ENCODE results near the gene FGF5.

The FGF5 gene

GRCh38 chr4:80263541-80264351 is 2.7 kb upstream of the FGF5 start:
- H3K4me3 ChIP-seq (ENCODE audit: low read length): peak overlapping the region; percentile 95
- TF ChIP-seq, protein P1, sequence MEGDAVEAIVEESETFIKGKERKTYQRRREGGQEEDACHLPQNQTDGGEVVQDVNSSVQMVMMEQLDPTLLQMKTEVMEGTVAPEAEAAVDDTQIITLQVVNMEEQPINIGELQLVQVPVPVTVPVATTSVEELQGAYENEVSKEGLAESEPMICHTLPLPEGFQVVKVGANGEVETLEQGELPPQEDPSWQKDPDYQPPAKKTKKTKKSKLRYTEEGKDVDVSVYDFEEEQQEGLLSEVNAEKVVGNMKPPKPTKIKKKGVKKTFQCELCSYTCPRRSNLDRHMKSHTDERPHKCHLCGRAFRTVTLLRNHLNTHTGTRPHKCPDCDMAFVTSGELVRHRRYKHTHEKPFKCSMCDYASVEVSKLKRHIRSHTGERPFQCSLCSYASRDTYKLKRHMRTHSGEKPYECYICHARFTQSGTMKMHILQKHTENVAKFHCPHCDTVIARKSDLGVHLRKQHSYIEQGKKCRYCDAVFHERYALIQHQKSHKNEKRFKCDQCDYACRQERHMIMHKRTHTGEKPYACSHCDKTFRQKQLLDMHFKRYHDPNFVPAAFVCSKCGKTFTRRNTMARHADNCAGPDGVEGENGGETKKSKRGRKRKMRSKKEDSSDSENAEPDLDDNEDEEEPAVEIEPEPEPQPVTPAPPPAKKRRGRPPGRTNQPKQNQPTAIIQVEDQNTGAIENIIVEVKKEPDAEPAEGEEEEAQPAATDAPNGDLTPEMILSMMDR (conservative IDR thresholded peaks at IDR 0.05; ENCODE audit: low read depth, low read length): peak; percentile 50
- peak; percentile 95 for DNase-seq (ENCODE audit: low read depth)

DNA sequence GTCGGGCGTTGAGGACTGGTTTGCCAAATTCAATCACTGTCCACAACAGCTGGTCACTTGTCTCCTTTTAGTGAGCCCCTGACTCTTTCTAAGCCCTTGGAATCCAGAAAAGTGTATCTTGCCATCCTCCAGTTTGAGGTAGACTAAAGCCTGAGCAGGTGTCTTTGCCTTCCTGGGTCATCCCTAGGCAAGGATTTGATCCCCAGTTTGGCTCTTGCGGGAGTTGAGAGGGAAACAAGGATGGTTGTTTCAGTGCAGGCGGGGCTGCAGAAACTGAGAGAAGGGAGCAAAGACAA is 2.2 kb upstream of the FGF5 start:
- TF ChIP-seq, protein P1 (conservative IDR thresholded peaks at IDR 0.05; ENCODE audit: low read depth, low read length): no peak
- no peak for DNase-seq (ENCODE audit: low read depth)
- peak overlapping the region; percentile 95 for H3K4me3 ChIP-seq (ENCODE audit: low read length)

DNA sequence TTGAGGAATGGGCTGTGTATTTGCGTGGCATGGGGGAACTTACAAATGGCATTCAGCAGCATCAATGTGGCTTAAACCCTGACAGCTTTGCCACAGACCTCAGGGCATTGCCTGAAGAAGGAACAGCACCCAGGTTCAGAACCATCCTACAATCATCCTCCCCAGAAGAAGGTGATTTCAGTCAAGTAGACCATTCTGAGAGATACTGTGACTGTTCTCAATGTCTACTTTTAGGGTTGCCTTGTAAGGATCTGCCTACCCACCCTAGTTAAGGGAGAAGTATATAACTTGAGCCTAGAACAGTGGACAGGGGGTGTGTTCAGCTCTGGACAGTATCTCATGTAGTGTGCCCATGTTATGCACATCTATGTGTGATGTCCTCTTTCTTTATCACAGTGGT is 1.6 kb upstream of the FGF5 start:
- DNase-seq (ENCODE audit: low read depth): no peak
- TF ChIP-seq, protein P1 (conservative IDR thresholded peaks at IDR 0.05; ENCODE audit: low read depth, low read length): no peak
- peak overlapping the region; percentile 95 for H3K4me3 ChIP-seq (ENCODE audit: low read length)

GRCh38 chr4:80265571-80266252 is 752 bp upstream of the FGF5 start:
- peak overlapping the region; percentile 95 for H3K4me3 ChIP-seq (ENCODE audit: low read length)
- DNase-seq (ENCODE audit: low read depth): peak; percentile 69
- TF ChIP-seq, protein P1 (conservative IDR thresholded peaks at IDR 0.05; ENCODE audit: low read depth, low read length): no peak

- no peak for DNase-seq (ENCODE audit: low read depth)
- TF ChIP-seq, protein P1 (conservative IDR thresholded peaks at IDR 0.05; ENCODE audit: low read depth, low read length): no peak
- H3K4me3 ChIP-seq (ENCODE audit: low read length): peak overlapping the region; percentile 95
These were observed 477 bp downstream of the FGF5 start for GRCh38 chr4:80266902-80267380.

GRCh38 chr4:80268081-80268823 is 1.8 kb downstream of the FGF5 start:
- peak overlapping the region; percentile 95 for H3K4me3 ChIP-seq (ENCODE audit: low read length)
- DNase-seq (ENCODE audit: low read depth): no peak
- TF ChIP-seq, protein P1 (conservative IDR thresholded peaks at IDR 0.05; ENCODE audit: low read depth, low read length): no peak
